GM20431 (cell line): Measurements from ENCODE around the gene SMO.
"Not testable (repeated sequence)": the region's sequence is repeated elsewhere in the genome, so short reads cannot be mapped to it uniquely, and the experiment has no call there.

Source experiments
- in situ Hi-C: fragments of 300-500 bp; cut with MseI, MboI; formaldehyde crosslinking; loops from one replicate; pipeline ENCODE4 v1.15.0; 2020; ENCODE audit warnings: low sequenced_read_pairs; ENCODE audit not compliant: unreplicated experiment

SMO gene

GRCh38 chr7:129205987-129206785 is 17.8 kb downstream of the SMO start:
- in situ Hi-C loops = no loop called here

- in situ Hi-C loops = no loop called here
Observed at GRCh38 chr7:129208667-129209066, 20.2 kb downstream of the SMO start.

- in situ Hi-C loops = no loop called here
Observed at GRCh38 chr7:129209067-129209926, 20.9 kb downstream of the SMO start.

DNA sequence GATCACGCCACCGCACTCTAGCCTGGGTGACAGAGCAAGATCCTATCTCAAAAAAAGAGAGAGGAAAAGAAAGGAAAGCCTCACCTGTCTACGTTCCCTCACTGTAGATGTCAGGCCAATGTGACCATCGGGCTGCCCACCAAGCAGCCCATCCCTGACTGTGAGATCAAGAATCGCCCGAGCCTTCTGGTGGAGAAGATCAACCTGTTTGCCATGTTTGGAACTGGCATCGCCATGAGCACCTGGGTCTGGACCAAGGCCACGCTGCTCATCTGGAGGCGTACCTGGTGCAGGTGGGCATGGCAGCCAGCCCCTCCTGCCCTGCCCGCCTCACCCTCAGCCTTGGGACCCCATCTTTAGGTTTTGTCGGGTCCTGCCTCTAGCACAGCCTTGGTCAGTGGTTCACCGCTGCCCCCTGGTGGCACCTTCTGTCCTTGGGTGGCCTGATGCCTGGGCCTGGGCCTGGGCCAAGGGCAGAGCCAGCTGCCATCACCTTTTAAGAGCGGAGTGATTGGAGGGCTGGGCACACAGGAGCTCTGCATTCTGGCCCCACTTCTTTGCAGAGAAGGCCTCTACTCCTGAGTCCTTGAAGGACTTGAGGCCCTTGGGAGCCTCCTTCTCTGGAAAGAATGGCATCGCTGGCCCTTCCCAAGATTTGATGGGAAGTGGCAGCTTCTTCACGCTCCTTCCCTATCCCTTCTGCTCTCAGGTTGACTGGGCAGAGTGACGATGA is 22.0 kb downstream of the SMO start:
- in situ Hi-C loops = no loop called here

- in situ Hi-C loops = no loop called here
Observed at GRCh38 chr7:129210989-129211312, 22.5 kb downstream of the SMO start.

DNA sequence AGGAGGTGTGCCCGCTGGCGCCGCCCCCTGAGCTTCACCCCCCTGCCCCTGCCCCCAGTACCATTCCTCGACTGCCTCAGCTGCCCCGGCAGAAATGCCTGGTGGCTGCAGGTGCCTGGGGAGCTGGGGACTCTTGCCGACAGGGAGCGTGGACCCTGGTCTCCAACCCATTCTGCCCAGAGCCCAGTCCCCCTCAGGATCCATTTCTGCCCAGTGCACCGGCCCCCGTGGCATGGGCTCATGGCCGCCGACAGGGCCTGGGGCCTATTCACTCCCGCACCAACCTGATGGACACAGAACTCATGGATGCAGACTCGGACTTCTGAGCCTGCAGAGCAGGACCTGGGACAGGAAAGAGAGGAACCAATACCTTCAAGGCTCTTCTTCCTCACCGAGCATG is 23.7 kb downstream of the SMO start:
- in situ Hi-C loops = no loop called here

- in situ Hi-C loops = no loop called here
Observed at GRCh38 chr7:129212596-129212995, 24.2 kb downstream of the SMO start.

DNA sequence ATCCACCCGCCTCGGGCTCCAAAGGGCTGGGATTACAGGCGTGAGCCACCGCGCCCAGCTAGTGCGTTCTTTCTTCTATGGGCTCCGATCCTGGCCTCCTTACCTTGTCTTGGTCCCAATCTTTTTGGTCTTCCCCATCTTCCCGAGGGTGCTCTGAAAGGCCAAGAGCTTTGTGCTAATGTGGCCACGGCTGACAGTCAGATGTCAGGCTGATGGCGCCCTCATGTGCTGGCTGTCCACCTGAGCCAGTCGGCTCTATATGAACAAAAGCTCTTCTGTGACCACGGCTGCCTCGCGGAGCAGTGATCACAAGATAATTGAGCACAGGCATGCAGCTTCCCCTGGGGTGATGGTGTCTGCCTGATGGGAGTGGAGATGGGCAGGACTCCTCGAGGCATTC is 25.4 kb downstream of the SMO start:
- in situ Hi-C loops = no loop called here

DNA sequence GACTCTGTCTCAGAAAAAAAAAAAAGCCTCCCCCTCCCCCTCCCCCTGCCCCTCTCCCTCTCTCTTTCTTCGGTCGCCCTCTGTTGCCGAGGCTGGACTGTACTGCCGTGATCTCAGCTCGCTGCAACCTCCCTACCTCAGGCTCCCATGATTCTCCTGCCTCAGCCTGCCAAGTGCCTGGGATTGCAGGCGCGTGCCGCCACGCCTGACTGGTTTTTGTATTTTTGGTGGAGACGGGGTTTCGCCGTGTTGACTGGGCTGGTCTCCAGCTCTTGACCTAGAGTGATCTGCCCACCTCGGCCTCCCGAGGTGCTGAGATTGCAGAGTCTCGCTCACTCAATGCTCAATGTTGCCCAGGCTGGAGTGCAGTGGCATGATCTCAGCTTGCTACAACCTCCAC is 27.3 kb downstream of the SMO start:
- in situ Hi-C loops = not testable (repeated sequence)

DNA sequence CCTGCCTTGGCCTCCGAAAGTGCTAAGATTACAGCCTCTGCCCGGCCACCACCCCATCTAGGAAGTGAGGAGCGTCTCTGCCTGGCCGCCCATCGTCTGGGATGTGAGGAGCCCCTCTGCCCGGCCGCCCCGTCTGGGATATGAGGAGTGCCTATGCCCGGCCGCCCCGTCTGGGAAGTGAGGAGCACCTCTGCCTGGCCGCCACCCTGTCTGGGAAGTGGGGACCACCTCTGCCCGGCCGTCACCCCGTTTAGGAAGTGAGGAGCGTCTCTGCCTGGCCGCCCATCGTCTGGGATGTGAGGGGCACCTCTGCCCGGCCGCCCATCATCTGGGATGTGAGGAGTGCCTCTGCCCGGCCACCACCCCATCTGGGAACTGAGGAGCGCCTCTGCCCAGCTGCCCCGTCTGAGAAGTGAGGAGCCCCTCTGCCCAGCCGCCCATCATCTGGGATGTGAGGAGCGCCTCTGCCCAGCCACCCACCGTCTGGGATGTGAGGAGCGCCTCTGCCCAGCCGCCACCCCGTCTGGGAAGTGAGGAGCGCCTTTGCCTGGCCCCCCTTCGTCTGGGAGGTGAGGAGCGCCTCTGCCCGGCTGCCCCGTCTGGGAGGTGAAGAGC is 27.8 kb downstream of the SMO start:
- in situ Hi-C loops = not testable (repeated sequence)

DNA sequence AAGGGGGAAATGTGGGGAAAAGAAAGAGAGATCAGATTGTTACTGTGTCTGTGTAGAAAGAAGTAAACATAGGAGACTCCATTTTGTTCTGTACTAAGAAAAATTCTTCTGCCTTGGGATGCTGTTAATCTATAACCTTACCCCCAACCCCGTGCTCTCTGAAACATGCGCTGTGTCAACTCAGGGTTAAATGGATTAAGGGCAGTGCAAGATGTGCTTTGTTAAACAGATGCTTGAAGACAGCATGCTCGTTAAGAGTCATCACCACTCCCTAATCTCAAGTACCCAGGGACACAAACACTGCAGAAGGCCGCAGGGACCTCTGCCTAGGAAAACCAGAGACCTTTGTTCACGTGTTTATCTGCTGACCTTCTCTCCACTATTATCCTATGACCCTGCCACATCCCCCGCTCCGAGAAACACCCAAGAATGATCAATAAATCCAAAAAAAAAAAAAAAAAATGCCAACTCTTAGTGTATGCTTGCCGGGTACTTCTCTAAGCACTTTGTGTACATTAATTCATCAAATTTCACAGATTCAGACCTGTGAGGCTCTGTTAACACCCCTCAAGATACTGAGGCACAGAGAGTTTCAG is 28.5 kb downstream of the SMO start:
- in situ Hi-C loops = not testable (repeated sequence)

GRCh38 chr7:129218514-129219062 is 30.2 kb downstream of the SMO start:
- in situ Hi-C loops = no loop called here

DNA sequence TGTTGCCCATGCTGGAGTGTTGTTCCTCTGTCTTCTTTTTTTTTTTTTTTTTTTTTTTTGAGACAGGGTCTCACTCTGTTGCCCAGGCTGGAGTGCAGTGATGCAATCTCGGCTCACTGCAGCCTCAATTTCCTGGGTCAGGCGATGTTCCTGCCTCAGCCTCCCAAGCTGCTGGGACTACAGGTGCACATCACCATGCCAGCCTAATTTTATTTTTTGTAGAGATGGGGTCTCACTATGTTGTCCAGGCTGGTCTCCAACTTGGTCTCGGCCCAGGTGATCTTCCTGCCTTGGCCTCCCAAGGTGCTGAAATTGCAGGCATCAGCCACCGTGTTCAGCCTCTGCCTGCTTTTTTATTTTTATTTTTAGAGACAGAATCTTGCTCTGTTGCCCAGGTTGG is 30.7 kb downstream of the SMO start:
- in situ Hi-C loops = not testable (repeated sequence)

DNA sequence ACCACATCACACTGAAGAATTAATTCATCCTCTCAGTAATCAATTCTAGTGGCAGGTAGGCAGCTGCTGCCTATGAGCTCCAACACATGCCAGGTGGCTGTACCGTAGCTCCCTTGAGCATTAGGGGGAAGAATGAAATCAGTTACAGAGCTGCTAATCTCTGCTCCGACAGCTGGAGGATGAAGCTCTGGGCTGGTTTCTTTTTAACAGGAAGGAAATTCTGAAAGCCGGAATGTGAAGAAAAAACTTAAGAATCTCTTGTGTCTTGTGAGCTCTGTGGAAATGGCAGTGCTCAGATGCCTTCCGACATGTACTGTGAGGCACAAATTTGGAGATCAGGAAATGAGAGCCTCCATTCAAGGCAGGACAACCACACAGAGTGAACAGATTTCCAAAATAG is 33.6 kb downstream of the SMO start:
- in situ Hi-C loops = no loop called here

GRCh38 chr7:129224251-129225205 is 36.1 kb downstream of the SMO start, which contains the start of gene AHCYL2:
Gene AHCYL2, plus strand, starts transcription at chr7:129225030.
- in situ Hi-C loops = no loop called here

GRCh38 chr7:129225206-129225930 is 36.9 kb downstream of the SMO start:
- in situ Hi-C loops = no loop called here

- in situ Hi-C loops = no loop called here
Observed at GRCh38 chr7:129225931-129226572, 37.6 kb downstream of the SMO start.
